HL-60 (cell line): Measurements from ENCODE around the gene GALNT9.
"Not testable (repeated sequence)": the region's sequence is repeated elsewhere in the genome, so short reads cannot be mapped to it uniquely, and the experiment has no call there.

ENCODE experiments used
- DNase-seq, 2 experiments: peaks; one replicate each; pipeline ENCODE4 v3.0.0-alpha.2; 2010 to 2020; ENCODE audit warnings: low read depth in 1 of 2, low spot score in 1 of 2
- H3K27ac ChIP-seq: fragments of 250-450 bp; sonication (Bioruptor Pico); replicated peaks from 2 replicates; pipeline ENCODE4 v1.5.1; 2020; ENCODE audit warnings: mild to moderate bottlenecking, moderate library complexity
- H3K27me3 ChIP-seq: fragments of 250-450 bp; sonication (Bioruptor Pico); 2 replicates; pipeline ENCODE4 v1.5.1; 2021; ENCODE audit warnings: mild to moderate bottlenecking, moderate library complexity; ENCODE audit not compliant: insufficient read depth, poor library complexity, severe bottlenecking
- H3K4me3 ChIP-seq: replicated peaks from 2 replicates; pipeline ENCODE4 v1.5.1; 2011; ENCODE audit warnings: mild to moderate bottlenecking, control low read depth, low read length; ENCODE audit not compliant: insufficient read depth
- CTCF ChIP-seq: IDR thresholded peaks from one replicate; pipeline ENCODE4 v1.5.1; 2011; ENCODE audit warnings: low read length, control low read depth, inconsistent platforms; ENCODE audit not compliant: insufficient read depth
- GABPA ChIP-seq: IDR thresholded peaks from 2 replicates; pipeline ENCODE4 v1.6.1; 2012; ENCODE audit warnings: low read depth
- POLR2AphosphoS5 ChIP-seq: IDR thresholded peaks from 2 replicates; pipeline ENCODE4 v1.6.1; 2012; ENCODE audit warnings: low read depth
- SPI1 ChIP-seq: IDR thresholded peaks from 2 replicates; pipeline ENCODE4 v1.6.1; 2012; ENCODE audit warnings: low read depth, mild to moderate bottlenecking, borderline replicate concordance
- long read RNA-seq: library from polyadenylated mRNA; unstranded; transcript quantifications from one replicate; pipeline ENCODE4 v2.0.0, GENCODE V29; 2020
- TF ChIP-seq, protein P1 (sequence below): IDR thresholded peaks from 2 replicates; pipeline ENCODE4 v1.6.1; 2012; ENCODE audit warnings: low read depth; ENCODE audit not compliant: insufficient replicate concordance

The GALNT9 gene
- long read RNA-seq = 0 reads

GRCh38 chr12:132329036-132329719 is at the start of gene GALNT9:
Gene GALNT9, minus strand, starts transcription at chr12:132329589. Its CDS starts 386 bp downstream, at chr12:132329203.
- H3K27ac ChIP-seq = no peak within 1 kb of the TSS
- no peak within 1 kb of the TSS for H3K4me3 ChIP-seq
- no peak for DNase-seq
- peaks cover 35% of the 10 kb centered on the region for H3K27me3 ChIP-seq
- TF ChIP-seq SPI1 = no peak
- TF ChIP-seq POLR2AphosphoS5 = no peak
- no peak for TF ChIP-seq GABPA
- no peak for TF ChIP-seq CTCF
- TF ChIP-seq, protein P1, sequence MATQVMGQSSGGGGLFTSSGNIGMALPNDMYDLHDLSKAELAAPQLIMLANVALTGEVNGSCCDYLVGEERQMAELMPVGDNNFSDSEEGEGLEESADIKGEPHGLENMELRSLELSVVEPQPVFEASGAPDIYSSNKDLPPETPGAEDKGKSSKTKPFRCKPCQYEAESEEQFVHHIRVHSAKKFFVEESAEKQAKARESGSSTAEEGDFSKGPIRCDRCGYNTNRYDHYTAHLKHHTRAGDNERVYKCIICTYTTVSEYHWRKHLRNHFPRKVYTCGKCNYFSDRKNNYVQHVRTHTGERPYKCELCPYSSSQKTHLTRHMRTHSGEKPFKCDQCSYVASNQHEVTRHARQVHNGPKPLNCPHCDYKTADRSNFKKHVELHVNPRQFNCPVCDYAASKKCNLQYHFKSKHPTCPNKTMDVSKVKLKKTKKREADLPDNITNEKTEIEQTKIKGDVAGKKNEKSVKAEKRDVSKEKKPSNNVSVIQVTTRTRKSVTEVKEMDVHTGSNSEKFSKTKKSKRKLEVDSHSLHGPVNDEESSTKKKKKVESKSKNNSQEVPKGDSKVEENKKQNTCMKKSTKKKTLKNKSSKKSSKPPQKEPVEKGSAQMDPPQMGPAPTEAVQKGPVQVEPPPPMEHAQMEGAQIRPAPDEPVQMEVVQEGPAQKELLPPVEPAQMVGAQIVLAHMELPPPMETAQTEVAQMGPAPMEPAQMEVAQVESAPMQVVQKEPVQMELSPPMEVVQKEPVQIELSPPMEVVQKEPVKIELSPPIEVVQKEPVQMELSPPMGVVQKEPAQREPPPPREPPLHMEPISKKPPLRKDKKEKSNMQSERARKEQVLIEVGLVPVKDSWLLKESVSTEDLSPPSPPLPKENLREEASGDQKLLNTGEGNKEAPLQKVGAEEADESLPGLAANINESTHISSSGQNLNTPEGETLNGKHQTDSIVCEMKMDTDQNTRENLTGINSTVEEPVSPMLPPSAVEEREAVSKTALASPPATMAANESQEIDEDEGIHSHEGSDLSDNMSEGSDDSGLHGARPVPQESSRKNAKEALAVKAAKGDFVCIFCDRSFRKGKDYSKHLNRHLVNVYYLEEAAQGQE = peak; percentile 87

DNA sequence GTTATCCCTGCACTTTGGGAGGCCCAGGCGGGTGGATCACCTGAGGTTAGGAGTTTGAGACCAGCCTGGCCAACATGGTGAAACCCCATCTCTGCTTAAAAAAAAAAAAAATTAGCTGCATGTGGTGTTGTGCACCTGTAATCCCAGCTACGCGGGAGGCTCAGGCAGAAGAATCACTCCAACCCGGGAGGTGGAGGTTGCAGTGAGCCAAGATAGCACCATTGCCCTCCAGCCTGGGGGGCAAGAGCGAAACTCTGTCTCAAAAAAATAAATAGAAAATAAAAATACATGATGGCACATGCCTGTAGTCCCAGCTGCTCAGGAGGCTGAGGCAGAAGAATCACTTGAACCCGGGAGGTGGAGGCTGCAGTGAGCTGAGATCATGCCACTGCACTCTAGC is 49.7 kb upstream of the GALNT9 start:
- H3K4me3 ChIP-seq, DNase-seq, H3K27ac ChIP-seq: not testable (repeated sequence)
- peaks cover 24% of the 10 kb centered on the region for H3K27me3 ChIP-seq

DNA sequence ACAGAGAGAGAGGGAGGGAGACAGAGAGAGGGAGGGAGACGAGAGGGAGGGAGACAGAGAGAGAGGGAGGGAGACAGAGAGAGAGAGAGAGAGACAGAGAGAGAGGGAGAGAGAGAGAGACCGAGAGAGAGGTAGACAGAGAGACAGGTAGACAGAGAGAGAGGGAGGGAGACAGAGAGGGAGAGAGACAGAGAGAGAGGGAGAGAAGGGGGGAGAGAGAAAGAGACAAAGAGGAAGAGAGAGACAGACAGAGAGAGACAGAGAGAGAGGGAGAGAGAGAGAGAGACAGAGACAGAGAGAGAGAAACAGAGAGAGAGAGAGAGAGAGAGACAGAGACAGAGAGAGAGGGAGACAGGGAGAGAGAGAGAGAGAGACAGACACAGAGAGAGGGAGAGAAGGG is 47.8 kb upstream of the GALNT9 start:
- TF ChIP-seq, protein P1 = no peak
- TF ChIP-seq POLR2AphosphoS5 (no peak), GABPA (no peak), SPI1 (no peak), CTCF (no peak)
- peaks cover 32% of the 10 kb centered on the region for H3K27me3 ChIP-seq
- no peak overlapping the region for H3K4me3 ChIP-seq
- DNase-seq = no peak
- no peak overlapping the region for H3K27ac ChIP-seq

GRCh38 chr12:132376464-132376830 is 47.1 kb upstream of the GALNT9 start:
- H3K27ac ChIP-seq = no peak overlapping the region
- TF ChIP-seq CTCF (no peak), GABPA (no peak), POLR2AphosphoS5 (no peak), SPI1 (no peak)
- TF ChIP-seq, protein P1 = no peak
- no peak for DNase-seq
- H3K27me3 ChIP-seq = peaks cover 32% of the 10 kb centered on the region
- no peak overlapping the region for H3K4me3 ChIP-seq
